ENCODE results near the gene CCDC15.
A peak's percentile ranks its signal among the peaks of the same experiment; 100 is the strongest.

The CCDC15 gene

GRCh38 chr11:125082611-125083311, 128.8 kb downstream of the CCDC15 start:
- DNase-seq (ENCODE audit: low read depth, low spot score), result peak; percentile 85
- in situ Hi-C loops (cut with HindIII; ENCODE audit: low sequenced_read_pairs), result no loop called here
- TF ChIP-seq, protein P1, sequence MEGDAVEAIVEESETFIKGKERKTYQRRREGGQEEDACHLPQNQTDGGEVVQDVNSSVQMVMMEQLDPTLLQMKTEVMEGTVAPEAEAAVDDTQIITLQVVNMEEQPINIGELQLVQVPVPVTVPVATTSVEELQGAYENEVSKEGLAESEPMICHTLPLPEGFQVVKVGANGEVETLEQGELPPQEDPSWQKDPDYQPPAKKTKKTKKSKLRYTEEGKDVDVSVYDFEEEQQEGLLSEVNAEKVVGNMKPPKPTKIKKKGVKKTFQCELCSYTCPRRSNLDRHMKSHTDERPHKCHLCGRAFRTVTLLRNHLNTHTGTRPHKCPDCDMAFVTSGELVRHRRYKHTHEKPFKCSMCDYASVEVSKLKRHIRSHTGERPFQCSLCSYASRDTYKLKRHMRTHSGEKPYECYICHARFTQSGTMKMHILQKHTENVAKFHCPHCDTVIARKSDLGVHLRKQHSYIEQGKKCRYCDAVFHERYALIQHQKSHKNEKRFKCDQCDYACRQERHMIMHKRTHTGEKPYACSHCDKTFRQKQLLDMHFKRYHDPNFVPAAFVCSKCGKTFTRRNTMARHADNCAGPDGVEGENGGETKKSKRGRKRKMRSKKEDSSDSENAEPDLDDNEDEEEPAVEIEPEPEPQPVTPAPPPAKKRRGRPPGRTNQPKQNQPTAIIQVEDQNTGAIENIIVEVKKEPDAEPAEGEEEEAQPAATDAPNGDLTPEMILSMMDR (IDR thresholded peaks at IDR 0.05; ENCODE audit: low read depth, low read length), result no peak
- no peak overlapping the region for H3K4me3 ChIP-seq (ENCODE audit: low read depth, low read length)

- DNase-seq (ENCODE audit: low read depth, low spot score), result no peak
- TF ChIP-seq, protein P1 (IDR thresholded peaks at IDR 0.05; ENCODE audit: low read depth, low read length), result no peak
- in situ Hi-C loops (cut with HindIII; ENCODE audit: low sequenced_read_pairs), result no loop called here
- H3K4me3 ChIP-seq (ENCODE audit: low read depth, low read length), result no peak overlapping the region
Observed at GRCh38 chr11:125083312-125084056, 129.5 kb downstream of the CCDC15 start.

DNA sequence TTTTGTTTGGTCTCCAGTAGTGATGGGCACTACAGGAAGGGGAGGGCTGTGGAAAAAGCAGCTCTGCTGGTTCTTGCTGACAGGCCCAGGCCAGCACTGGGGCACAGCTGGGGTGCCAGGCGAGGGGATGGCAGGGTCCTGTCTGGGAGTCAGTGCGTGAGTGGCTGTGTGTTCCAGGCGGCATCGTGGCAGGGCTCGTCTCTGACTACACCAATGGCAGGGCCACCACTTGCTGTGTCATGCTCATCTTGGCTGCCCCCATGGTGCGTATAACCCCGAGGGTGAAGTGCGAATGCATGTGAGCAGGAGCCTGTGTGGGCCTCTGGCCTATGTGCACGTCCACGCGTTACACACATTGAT, 130.0 kb downstream of the CCDC15 start:
- in situ Hi-C loops (cut with HindIII; ENCODE audit: low sequenced_read_pairs), result no loop called here
- H3K4me3 ChIP-seq (ENCODE audit: low read depth, low read length), result no peak overlapping the region
- no peak for DNase-seq (ENCODE audit: low read depth, low spot score)
- TF ChIP-seq, protein P1 (IDR thresholded peaks at IDR 0.05; ENCODE audit: low read depth, low read length), result no peak

DNA sequence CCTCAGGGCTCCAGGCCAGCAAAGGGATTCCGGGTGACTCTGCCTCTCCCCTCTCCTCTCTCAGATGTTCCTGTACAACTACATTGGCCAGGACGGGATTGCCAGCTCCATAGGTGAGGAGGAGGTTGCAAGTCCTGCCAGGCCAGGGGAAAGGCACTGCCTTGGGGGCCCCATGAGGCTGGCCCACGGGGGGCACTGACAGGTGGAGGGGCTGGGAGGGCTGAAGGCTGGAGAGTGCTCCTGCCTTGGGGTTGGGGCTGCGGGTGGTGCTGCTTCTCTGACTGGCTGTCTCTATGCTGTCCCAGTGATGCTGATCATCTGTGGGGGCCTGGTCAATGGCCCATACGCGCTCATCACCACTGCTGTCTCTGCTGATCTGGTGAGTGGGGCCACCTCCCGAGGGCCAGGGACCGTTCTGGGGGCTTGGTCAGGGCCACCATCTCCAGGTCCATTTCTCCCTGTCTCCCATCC, 130.8 kb downstream of the CCDC15 start:
- no peak for DNase-seq (ENCODE audit: low read depth, low spot score)
- no peak overlapping the region for H3K4me3 ChIP-seq (ENCODE audit: low read depth, low read length)
- TF ChIP-seq, protein P1 (IDR thresholded peaks at IDR 0.05; ENCODE audit: low read depth, low read length), result no peak
- in situ Hi-C loops (cut with HindIII; ENCODE audit: low sequenced_read_pairs), result no loop called here

DNA sequence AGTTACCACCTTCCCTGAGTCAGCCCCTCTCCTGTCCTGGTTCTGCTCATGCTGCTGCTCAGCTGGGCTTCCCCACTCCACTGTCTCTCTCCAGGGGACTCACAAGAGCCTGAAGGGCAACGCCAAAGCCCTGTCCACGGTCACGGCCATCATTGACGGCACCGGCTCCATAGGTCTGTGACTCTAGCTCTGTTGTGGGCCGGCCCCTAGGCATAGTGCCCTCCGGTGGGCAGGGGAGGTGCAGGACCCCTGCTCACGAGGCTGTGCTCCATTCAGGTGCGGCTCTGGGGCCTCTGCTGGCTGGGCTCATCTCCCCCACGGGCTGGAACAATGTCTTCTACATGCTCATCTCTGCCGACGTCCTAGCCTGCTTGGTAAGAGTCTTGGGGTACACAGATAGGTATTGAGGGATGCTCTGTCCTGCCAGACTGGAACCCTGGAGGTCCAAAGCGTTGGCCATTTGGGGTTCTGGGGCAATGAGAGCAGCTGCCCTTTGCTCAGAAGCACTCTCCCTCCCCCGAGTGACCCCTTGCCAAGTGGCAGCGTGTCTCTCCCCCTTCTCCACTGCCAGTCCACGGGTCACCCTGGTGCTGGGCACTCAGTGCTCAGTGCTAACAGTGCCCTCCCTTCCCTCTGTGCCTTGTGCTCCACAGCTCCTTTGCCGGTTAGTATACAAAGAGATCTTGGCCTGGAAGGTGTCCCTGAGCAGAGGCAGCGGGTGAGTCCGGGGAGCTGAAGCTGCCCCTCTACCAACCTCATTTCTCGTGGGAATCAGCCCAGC, 131.5 kb downstream of the CCDC15 start:
- in situ Hi-C loops (cut with HindIII; ENCODE audit: low sequenced_read_pairs), result no loop called here
- no peak overlapping the region for H3K4me3 ChIP-seq (ENCODE audit: low read depth, low read length)
- no peak for DNase-seq (ENCODE audit: low read depth, low spot score)
- TF ChIP-seq, protein P1 (IDR thresholded peaks at IDR 0.05; ENCODE audit: low read depth, low read length), result no peak

GRCh38 chr11:125086633-125087296, 132.8 kb downstream of the CCDC15 start:
- in situ Hi-C loops (cut with HindIII; ENCODE audit: low sequenced_read_pairs), result no loop called here
- DNase-seq (ENCODE audit: low read depth, low spot score), result no peak
- H3K4me3 ChIP-seq (ENCODE audit: low read depth, low read length), result no peak overlapping the region
- TF ChIP-seq, protein P1 (IDR thresholded peaks at IDR 0.05; ENCODE audit: low read depth, low read length), result no peak
